GM23248 (cell line): Measurements from ENCODE around the gene FARP1. TPM values are rescaled to one million over a fixed set of nuclear protein-coding genes. Genes with fewer than 3 reads are reported as not detected.

Experiments
- DNase-seq: peaks from one replicate; pipeline ENCODE4 v3.0.0-alpha.2; 2015
- H2AFZ ChIP-seq: fragments of 200-600 bp; sonication (generic); 2 replicates; pipeline ENCODE4 v1.6.1; 2016; ENCODE audit warnings: antibody characterized with exemption
- H3F3A ChIP-seq: fragments of 200-600 bp; sonication (generic); 2 replicates; pipeline ENCODE4 v1.6.1; 2016; ENCODE audit warnings: mild to moderate bottlenecking, antibody characterized with exemption, mixed run types; ENCODE audit not compliant: insufficient read depth
- H3K27ac ChIP-seq: fragments of 200-600 bp; sonication (generic); 2 replicates; pipeline ENCODE4 v1.5.1; 2016; ENCODE audit warnings: mild to moderate bottlenecking
- H3K27me3 ChIP-seq: fragments of 200-600 bp; sonication (generic); replicated peaks from 2 replicates; pipeline ENCODE4 v1.6.1; 2016; ENCODE audit warnings: mild to moderate bottlenecking; ENCODE audit not compliant: insufficient read depth
- H3K36me3 ChIP-seq: fragments of 200-600 bp; sonication (generic); 2 replicates; pipeline ENCODE4 v1.6.1; 2016; ENCODE audit warnings: low read depth, mild to moderate bottlenecking
- H3K4me1 ChIP-seq: fragments of 200-600 bp; sonication (generic); 2 replicates; pipeline ENCODE4 v1.6.1; 2016; ENCODE audit warnings: mild to moderate bottlenecking; ENCODE audit not compliant: insufficient read depth
- H3K4me2 ChIP-seq: fragments of 200-600 bp; sonication (generic); one replicate; pipeline ENCODE4 v1.6.1; 2016; ENCODE audit warnings: mild to moderate bottlenecking; ENCODE audit not compliant: unreplicated experiment
- H3K4me3 ChIP-seq: fragments of 200-600 bp; sonication (generic); 2 replicates; pipeline ENCODE4 v1.5.1; 2016; ENCODE audit warnings: mild to moderate bottlenecking
- H3K79me2 ChIP-seq: fragments of 200-600 bp; sonication (generic); 2 replicates; pipeline ENCODE4 v1.6.1; 2016; ENCODE audit warnings: mild to moderate bottlenecking; ENCODE audit not compliant: insufficient read depth
- H3K9ac ChIP-seq: fragments of 200-600 bp; sonication (generic); 2 replicates; pipeline ENCODE4 v1.6.1; 2016; ENCODE audit warnings: mild to moderate bottlenecking
- H3K9me2 ChIP-seq: fragments of 200-600 bp; sonication (generic); 2 replicates; pipeline ENCODE4 v1.6.1; 2016; ENCODE audit warnings: mixed run types, mild to moderate bottlenecking, moderate library complexity; ENCODE audit not compliant: insufficient read depth
- H3K9me3 ChIP-seq: fragments of 200-600 bp; sonication (generic); one replicate; pipeline ENCODE4 v1.6.1; 2017; ENCODE audit warnings: low read depth
- H4K20me1 ChIP-seq: fragments of 200-600 bp; sonication (generic); 2 replicates; pipeline ENCODE4 v1.6.0; 2016; ENCODE audit not compliant: insufficient read depth
- EZH2 ChIP-seq: fragments of 200-600 bp; sonication (generic); IDR thresholded peaks from 2 replicates; pipeline ENCODE4 v1.6.1; 2018; ENCODE audit warnings: antibody characterized with exemption, mild to moderate bottlenecking; ENCODE audit not compliant: insufficient read depth, poor library complexity, severe bottlenecking
- EZH2phosphoT487 ChIP-seq: fragments of 200-600 bp; sonication (generic); IDR thresholded peaks from 2 replicates; pipeline ENCODE4 v1.6.1; 2018; ENCODE audit warnings: antibody characterized with exemption, moderate library complexity, mild to moderate bottlenecking, low read depth; ENCODE audit not compliant: insufficient read depth
- WGBS, 2 experiments: methylation state at CpG; one replicate each; pipeline ENCODE4 v1.1.6; 2015 to 2017; ENCODE audit warnings: low lambda C conversion rate in 2 of 2, low coverage in 1 of 2; ENCODE audit errors: missing lambda C conversion rate in 2 of 2; 5-methylcytosine and 5-hydroxymethylcytosine counted together
- in situ Hi-C: fragments of 300-500 bp; cut with MboI; formaldehyde crosslinking; loops from 2 replicates; pipeline ENCODE4 v1.15.0; 2020
- polyA plus RNA-seq: library from polyadenylated mRNA; unstranded; fragments of >200 nt; fragmentation: Nextera tagmentation; extraction: Ambion mirVana; gene quantifications from 2 replicates; pipeline ENCODE4 v1.2.1, GENCODE V29; 2016
- total RNA-seq: library from RNA; depleted of rRNA; stranded (reverse); fragments of >200 nt; shearing (Covaris generic); gene quantifications from 2 replicates; pipeline ENCODE4 v1.2.3, GENCODE V29; 2014

FARP1 gene
- total and polyA plus RNA-seq, 2 experiments from 2014 or later, result 53.7 to 56.6 TPM

DNA sequence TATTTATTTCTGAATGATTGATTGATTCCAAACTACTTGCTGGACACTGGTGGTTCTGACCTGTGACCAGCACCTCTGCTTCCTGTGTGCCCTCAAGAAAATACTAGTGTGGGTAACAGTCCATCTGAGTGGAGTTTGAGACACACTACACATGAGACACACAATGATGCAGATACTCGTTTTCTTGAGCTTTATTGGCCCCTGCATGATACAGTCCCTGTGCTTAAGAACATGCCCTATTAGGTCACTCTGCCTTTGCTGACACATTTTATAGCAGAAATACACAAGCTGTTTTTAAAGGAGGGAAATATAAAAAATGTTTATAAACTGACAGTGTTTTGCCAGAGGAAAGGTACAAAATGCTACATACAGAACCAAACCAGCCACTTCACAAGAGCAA, 307.1 kb downstream of the FARP1 start:
- in situ Hi-C loops, result loop anchor here (25.0 kb wide), 1 partner anchor 387 kb away; no protein-coding TSS in a partner anchor
- Histone ChIP-seq H3K36me3 (peaks cover 22% of the 10 kb centered on the region; the same call in 1 of the 2 replicates), H3K9me3 (no peaks in the 10 kb centered on the region), H2AFZ (no peak overlapping the region), H3K4me1 (peaks cover 52% of the 10 kb centered on the region), H3K4me3 (no peak overlapping the region), H3K4me2 (no peak overlapping the region), H3K79me2 (peaks cover 17% of the 10 kb centered on the region), H3K9ac (peak overlapping the region; percentile 71), H4K20me1 (no peaks in the 10 kb centered on the region), H3F3A (peaks cover 73% of the 10 kb centered on the region), H3K9me2 (no peaks in the 10 kb centered on the region), H3K27ac (peak overlapping the region; percentile 89), H3K27me3 (no peaks in the 10 kb centered on the region)
- DNase-seq, result peak; percentile 48
- TF ChIP-seq EZH2, result no peak
- TF ChIP-seq EZH2phosphoT487, result no peak
- 25 to 38% methylated on average over 1 of the region's 1 CpG for WGBS, 2 experiments

DNA sequence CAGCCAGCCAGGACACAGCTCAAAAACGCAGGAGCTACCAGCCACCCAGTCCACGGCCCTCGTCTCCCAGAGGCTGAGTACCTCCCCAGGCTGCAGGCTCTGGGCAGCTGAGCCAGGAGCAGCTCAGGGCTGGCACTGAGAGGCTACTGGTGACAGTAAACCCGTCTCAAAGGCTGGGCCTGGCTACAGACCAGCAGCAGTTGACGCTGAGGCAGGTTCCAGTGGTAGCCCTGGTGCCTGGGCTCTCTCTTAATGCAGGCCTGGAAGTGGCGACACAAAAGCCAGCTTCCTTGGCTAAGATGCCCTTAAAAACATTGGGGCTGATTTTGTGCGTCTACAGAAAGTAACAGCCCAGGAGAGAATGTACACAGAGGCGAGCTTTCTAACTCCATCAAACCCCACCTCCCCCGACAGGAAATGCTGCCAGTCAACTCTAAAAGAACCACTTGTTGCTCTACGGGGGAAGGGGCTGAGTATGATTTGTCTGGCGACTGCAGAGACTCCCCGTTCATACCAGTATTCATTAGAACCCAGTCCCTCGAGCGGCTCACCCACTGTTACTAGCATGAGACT, 307.7 kb downstream of the FARP1 start:
- peak overlapping the region; percentile 89 for H3K27ac ChIP-seq
- peaks cover 55% of the 10 kb centered on the region for H3K4me1 ChIP-seq
- peak overlapping the region; percentile 71 for H3K9ac ChIP-seq
- H3K4me3 ChIP-seq, result no peak overlapping the region
- TF ChIP-seq EZH2, result no peak
- no peak for TF ChIP-seq EZH2phosphoT487
- peak overlapping the region; percentile 28 for H3K4me2 ChIP-seq
- peaks cover 79% of the 10 kb centered on the region for H3F3A ChIP-seq
- in situ Hi-C loops, result loop anchor here (25.0 kb wide), 1 partner anchor 387 kb away; no protein-coding TSS in a partner anchor
- no peaks in the 10 kb centered on the region for H4K20me1 ChIP-seq
- WGBS, 2 experiments, result 46 to 49% methylated on average over 14 of the region's 14 CpGs
- H3K79me2 ChIP-seq, result peaks cover 21% of the 10 kb centered on the region
- no peaks in the 10 kb centered on the region for H3K9me3 ChIP-seq
- DNase-seq, result peak; percentile 40
- no peaks in the 10 kb centered on the region for H3K27me3 ChIP-seq
- no peak overlapping the region for H2AFZ ChIP-seq
- peaks cover 24% of the 10 kb centered on the region; the same call in 1 of the 2 replicates for H3K36me3 ChIP-seq
- H3K9me2 ChIP-seq, result no peaks in the 10 kb centered on the region

- WGBS, 2 experiments, result 31 to 34% methylated on average over 19 to 23 of the region's 23 CpGs
- Histone ChIP-seq H3K27me3 (no peaks in the 10 kb centered on the region), H3K4me1 (peaks cover 55% of the 10 kb centered on the region), H3K9me3 (no peaks in the 10 kb centered on the region), H3F3A (peaks cover 90% of the 10 kb centered on the region), H2AFZ (no peak overlapping the region), H3K9me2 (no peaks in the 10 kb centered on the region), H4K20me1 (no peaks in the 10 kb centered on the region), H3K4me3 (no peak overlapping the region), H3K4me2 (peak overlapping the region; percentile 28), H3K9ac (peak overlapping the region; percentile 71), H3K36me3 (peaks cover 29% of the 10 kb centered on the region; the same call in 1 of the 2 replicates), H3K27ac (peak overlapping the region; percentile 89), H3K79me2 (peaks cover 26% of the 10 kb centered on the region)
- in situ Hi-C loops, result loop anchor here (25.0 kb wide), 1 partner anchor 385 kb away; no protein-coding TSS in a partner anchor
- TF ChIP-seq EZH2phosphoT487 (no peak), EZH2 (no peak)
- DNase-seq, result peak; percentile 86
Measured at GRCh38 chr13:98451676-98452470, 309.0 kb downstream of the FARP1 start.

GRCh38 chr13:98452851-98453843, 310.3 kb downstream of the FARP1 start:
- DNase-seq, result peak; percentile 63
- Histone ChIP-seq H4K20me1 (no peaks in the 10 kb centered on the region), H3K9me3 (no peaks in the 10 kb centered on the region), H3K4me1 (peaks cover 55% of the 10 kb centered on the region), H3K36me3 (peaks cover 24% of the 10 kb centered on the region; the same call in 1 of the 2 replicates), H2AFZ (no peak overlapping the region), H3K9ac (peak overlapping the region; percentile 71), H3F3A (peaks cover 86% of the 10 kb centered on the region), H3K27me3 (no peaks in the 10 kb centered on the region), H3K27ac (peak overlapping the region; percentile 89), H3K4me3 (no peak overlapping the region), H3K79me2 (peaks cover 26% of the 10 kb centered on the region), H3K4me2 (peak overlapping the region; percentile 60), H3K9me2 (no peaks in the 10 kb centered on the region)
- TF ChIP-seq EZH2phosphoT487, result no peak
- TF ChIP-seq EZH2, result no peak
- in situ Hi-C loops, result loop anchor here (25.0 kb wide), 1 partner anchor 384 kb away; no protein-coding TSS in a partner anchor
- 24% methylated on average over 15 of the region's 15 CpGs for WGBS, 2 experiments
